NCI-H510A treated with DMSO at 0.1 percent for 48 hours (cell line): ENCODE data around the gene RTRAF.
A peak's percentile ranks its signal among the peaks of the same experiment; 100 is the strongest.

ENCODE experiments used
- DNase-seq: peaks from one replicate; lab custom pipeline; 2025; lab: John Stamatoyannopoulos, UW

Gene RTRAF

DNA sequence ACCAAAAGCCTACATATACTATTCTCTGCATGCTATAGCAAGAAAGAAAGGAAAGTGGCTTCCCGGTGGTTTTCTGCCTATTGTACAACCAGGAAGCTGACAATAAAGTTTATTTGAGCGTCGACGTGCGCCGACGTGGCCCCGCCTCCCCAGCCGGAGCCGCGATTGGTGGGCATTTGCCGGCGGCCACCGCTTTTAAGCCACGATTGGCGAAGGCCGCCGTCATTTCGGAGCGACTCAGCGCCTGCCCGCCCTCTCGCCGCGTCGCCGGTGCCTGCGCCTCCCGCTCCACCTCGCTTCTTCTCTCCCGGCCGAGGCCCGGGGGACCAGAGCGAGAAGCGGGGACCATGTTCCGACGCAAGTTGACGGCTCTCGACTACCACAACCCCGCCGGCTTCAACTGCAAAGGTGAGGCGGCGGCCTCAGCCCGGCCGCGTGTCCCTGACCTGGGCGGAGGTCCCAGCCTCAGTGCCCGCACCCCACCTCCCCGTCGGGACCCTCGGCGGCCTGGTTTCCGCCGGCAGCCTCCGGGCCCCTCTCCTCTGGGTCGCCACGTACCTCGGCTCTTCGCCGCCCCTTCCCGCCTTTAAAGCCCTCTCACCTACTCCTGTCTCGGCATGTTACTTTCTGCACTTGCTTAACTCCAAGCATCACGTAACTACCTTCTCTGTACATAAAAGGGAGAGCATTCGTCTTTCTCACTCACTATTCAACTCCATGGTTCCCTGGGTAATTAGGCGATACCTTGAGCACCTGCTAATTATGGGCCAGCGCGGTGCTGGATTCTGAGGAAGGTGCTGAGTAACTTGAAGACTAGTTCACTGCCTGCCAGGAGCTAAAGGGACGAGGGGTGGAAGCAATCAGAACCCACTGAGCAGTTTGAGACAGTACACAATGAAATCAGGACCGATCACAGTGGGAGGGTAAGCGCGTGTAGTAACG, at the start of gene RTRAF:
RTRAF (plus strand) TSS at position 254 of the 942 bp plus-strand sequence; CDS start at position 348, 94 bp downstream.
- peak; percentile 88 for DNase-seq

- no peak for DNase-seq
These were observed 49.5 kb upstream of the RTRAF start for GRCh38 chr14:51939755-51940301.

DNA sequence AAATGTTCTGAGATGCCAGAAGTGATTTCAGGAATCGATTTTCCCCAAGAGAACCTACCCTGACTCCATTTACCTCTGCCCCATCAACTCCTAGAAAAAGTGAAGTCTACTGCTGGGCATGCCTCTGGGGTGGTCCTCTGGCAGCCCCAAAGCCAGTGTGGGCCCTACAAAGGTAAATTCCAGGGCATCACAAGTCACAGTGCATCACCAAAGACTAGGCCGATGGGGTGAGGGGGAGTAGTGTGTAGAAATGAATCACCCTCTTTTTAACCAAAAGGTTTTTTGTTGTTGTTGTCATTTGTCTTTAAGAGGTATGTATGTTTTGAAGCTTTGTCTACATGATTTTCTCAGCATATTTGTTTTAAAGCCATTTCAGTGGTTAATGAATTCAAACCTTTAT, 46.4 kb upstream of the RTRAF start:
- no peak for DNase-seq

- no peak for DNase-seq
These were observed 39.3 kb upstream of the RTRAF start for GRCh38 chr14:51950007-51950406.

DNA sequence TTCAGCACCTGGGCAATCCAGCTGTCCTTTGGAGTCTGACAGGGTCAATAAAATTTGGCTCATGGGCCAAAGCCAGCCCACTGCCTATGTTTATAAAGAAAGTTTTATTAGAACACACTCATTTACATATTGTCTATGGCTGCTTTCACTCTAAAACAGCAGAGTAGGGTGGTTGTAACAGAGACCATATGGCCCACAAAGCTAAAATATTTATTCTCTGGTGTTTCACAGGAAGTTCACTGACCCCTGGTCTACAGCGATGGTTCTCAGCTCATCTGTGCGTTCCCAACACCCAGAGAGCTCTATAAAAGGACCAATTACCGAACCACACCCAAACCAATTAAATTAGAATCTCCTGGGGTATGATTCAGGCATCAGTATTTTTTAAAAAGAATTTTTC, 37.7 kb upstream of the RTRAF start:
- no peak for DNase-seq

DNA sequence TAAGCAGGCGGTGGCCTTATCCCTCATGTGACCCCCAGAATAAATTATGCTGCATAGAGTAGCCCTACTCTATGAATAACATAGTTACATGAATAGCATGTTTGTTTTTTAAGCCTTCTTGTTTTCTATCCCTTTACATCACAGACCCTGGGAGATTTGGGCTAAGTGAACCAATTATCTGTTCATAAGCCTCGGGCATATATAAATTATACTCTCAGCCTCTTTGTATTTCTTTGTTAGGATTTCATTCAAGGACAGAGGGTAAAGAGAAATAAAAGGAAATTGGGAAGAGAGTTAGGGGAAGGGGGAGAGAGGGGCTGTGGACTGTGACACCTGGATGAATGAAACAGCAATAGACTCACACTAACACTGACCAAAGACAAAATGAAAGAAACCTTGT, 35.3 kb upstream of the RTRAF start:
- no peak for DNase-seq

GRCh38 chr14:51954657-51955056, 34.7 kb upstream of the RTRAF start:
- DNase-seq, result no peak

GRCh38 chr14:51957950-51958349, 31.4 kb upstream of the RTRAF start:
- DNase-seq, result no peak

DNA sequence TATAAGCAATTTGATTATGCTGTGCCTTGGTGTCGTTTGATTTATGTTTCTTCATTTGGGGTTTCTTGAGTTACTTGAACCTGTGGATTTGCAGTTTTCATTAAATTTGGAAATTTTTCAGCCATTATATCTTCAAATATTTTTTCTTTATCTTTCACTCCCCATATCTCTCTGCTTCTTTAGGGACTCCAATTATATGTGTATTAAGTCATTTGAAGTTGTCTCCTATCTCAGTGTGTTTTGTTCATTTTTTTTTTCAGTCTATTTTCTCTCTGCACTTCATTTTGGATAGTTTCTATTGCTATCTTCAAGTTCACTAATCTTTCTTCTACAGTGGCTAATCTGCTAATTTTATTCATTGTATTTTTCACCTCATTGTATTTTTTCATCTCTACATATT, 29.4 kb upstream of the RTRAF start:
- DNase-seq, result no peak

- DNase-seq, result no peak
These were observed 28.5 kb upstream of the RTRAF start for GRCh38 chr14:51960866-51961265.

GRCh38 chr14:51962711-51963110, 26.6 kb upstream of the RTRAF start:
- DNase-seq, result no peak

DNA sequence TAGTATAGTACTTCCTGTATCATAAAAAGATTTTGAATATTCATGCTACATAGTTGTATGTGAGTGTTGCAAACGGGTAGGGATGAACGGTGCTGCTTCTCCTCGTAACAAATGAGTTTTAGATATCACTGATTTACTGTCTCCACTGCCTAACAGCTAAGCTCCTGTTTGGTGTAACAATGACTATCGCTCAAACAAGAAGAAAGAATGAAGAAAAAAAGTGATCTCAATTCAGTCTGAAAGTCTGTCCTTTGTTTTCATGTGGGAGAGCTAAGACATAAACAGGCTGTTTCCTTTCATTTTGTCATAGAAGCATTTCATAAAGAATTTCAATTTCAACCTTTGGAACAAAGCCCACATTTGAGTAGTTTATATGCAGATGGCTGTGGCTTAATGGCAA, 26.1 kb upstream of the RTRAF start:
- no peak for DNase-seq

GRCh38 chr14:51967521-51967920, 21.8 kb upstream of the RTRAF start:
- DNase-seq, result no peak

GRCh38 chr14:51969852-51970540, 19.4 kb upstream of the RTRAF start:
- DNase-seq, result no peak

GRCh38 chr14:51972566-51972965, 16.8 kb upstream of the RTRAF start:
- DNase-seq, result no peak

DNA sequence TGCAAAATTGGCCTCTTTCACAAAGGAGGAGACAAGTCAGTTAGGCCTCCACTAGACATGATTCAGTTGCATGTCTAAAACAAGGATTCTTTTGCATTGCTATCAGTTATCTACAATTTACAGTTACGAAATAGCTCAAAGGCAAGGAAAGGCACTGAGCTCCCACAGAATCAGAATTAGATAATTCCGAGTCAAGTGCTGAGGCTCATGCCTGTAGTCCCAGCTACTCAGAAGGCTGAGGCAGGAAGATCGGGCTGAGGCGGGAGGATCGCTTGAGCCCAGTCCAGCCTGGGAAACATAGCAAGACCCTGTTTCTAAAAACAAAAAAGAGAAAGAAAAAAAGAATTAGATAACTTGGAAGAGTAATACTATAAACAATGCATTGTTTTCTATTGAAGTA, 12.3 kb upstream of the RTRAF start:
- DNase-seq, result no peak

GRCh38 chr14:51978681-51979085, 10.7 kb upstream of the RTRAF start:
- DNase-seq, result no peak

DNA sequence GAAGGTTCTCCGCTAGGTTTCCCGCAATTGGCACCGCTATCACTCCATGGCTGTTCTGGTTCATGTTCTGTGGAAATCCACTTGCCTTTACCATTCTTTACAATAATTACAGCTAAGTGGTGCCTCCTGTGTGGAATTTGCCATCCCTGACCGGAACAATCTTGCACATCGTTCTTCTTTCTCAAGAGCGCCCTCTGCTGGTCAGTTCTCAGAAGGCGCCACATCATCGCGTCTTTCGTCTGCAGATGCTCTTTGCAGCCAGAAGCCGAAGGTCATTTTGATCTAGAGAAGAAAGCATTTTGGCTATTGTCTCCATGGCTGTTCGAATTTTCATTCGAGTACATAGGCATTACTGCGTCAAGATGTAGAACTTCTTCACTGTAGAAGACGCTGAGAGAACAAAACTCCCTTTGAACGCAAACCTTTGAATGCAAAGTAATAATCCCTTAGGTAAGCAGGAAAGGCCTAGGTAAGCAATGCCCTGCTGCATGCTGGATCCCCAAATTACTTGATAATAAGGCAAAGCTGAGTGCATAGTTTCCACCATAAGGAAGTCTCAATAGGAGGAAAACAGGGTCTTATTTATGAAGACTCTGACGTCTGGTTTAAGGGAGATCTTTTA, 10.1 kb upstream of the RTRAF start:
- peak; percentile 63 for DNase-seq

DNA sequence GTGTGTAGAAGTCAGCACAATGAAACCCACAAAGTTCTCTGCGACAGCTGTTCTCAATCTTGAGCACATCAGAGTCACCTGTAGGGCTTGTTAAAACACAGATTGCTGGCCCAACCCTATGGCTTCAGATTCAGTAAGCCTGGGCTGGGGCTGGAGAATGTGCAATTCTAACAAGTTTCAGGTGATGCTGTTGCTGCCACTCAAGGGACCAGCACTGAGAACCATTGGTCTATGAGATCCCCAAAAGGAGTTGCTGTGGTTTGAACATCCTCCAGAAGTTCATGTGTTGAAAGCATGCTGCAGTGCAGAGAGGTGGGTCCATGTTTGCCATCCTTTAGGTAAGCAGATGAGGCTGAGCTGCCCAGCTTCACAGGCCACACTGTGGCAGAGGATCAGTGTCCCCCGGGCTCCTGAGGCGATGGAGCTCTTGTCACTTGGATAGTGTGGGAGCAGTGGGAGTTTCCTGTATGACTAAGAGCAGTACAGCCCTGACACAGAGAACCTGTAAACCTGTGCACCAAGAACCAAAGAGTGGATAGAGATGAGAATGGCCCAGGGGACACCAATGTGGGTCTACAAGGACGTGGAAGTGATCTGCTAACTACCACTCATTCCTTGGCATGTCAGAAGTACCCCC, 8.0 kb upstream of the RTRAF start:
- DNase-seq, result no peak

DNA sequence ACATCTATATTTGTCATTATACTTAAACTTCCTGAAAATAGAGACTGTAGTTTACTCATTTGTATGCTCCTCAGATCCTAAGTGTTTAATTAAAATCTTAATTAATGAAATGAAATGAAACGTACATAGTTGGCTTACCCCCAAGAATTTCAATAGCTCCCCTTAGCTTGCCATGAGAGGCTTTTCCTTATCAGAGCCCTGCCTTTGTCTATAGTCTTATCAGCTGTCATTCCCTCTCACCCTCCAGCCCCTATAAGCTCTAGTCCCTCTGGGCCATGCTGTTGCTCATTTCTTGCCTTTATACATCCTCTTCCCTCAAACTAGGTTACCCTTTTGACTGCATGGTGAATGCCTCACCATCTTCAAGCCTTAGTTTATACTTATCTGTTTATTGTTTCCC, 1.1 kb upstream of the RTRAF start:
- no peak for DNase-seq

GRCh38 chr14:51990488-51990887, 1.1 kb downstream of the RTRAF start:
- no peak for DNase-seq

GRCh38 chr14:51993285-51993920, 4.1 kb downstream of the RTRAF start:
- no peak for DNase-seq
